Measurements from ENCODE around the gene NKD2.

The NKD2 gene

DNA sequence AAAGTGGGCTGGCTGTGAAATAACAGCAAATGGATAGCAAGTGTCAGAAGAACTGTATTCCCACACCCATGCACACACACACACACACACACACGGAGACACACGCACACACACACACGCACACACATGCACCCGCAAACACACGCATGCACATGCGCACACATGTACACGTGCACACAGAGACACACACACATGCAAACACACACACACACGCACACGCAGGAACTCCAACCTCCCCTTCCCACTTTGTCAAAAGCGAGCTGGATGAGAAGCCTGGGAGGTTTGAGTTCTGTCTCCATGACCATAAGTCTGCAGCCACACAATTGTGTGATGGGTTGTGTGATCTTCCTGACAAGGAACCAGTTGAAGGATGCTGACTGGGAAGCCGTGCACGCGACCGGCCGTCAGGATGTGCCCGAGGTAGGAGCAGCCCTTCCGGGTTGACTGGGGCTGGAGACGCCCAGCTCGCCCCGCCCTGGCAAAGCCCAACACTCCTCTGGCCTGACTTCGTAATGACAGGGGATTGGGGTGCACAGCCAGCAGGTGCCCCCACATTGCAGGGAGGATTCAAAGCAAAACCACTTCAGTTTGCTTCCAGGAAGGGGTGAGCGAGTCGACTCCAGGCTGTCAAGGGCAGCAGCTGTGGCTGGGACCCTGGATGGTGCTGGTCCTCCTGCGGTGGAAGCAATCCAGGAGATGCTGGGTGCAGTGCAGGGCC lies 29.3 kb upstream of the NKD2 start:
- H3K4me2 ChIP-seq (ENCODE audit: low read length), result no peak overlapping the region
- H4K20me1 ChIP-seq (ENCODE audit: control insufficient read depth, insufficient read depth, low read depth, low read length), result no peaks in the 10 kb centered on the region
- H3K9me2 ChIP-seq (replicated peaks; ENCODE audit: control insufficient read depth, low read length), result no peaks in the 10 kb centered on the region
- no peaks in the 10 kb centered on the region for H3K27me3 ChIP-seq (ENCODE audit: control insufficient read depth, low read length)
- H3K27ac ChIP-seq (ENCODE audit: low read depth, low read length), result no peak overlapping the region
- no peaks in the 10 kb centered on the region for H3K79me2 ChIP-seq (ENCODE audit: control insufficient read depth, low read length)
- TF ChIP-seq EZH2phosphoT487 (IDR thresholded peaks at IDR 0.05; ENCODE audit: borderline replicate concordance, low read length), result no peak
- TF ChIP-seq CTCF (IDR thresholded peaks at IDR 0.05; ENCODE audit: low read depth, low read length, poor library complexity, severe bottlenecking), result no peak
- H3K36me3 ChIP-seq (ENCODE audit: control insufficient read depth, low read length), result no peaks in the 10 kb centered on the region
- H3K9me3 ChIP-seq (ENCODE audit: control insufficient read depth, insufficient read depth, low read length), result no peaks in the 10 kb centered on the region
- no peaks in the 10 kb centered on the region for H3K4me1 ChIP-seq (ENCODE audit: control insufficient read depth, low read length)
- no peaks in the 10 kb centered on the region for H3F3A ChIP-seq (ENCODE audit: control insufficient read depth, insufficient read depth)
- H3K4me3 ChIP-seq (ENCODE audit: low read length), result no peak overlapping the region

DNA sequence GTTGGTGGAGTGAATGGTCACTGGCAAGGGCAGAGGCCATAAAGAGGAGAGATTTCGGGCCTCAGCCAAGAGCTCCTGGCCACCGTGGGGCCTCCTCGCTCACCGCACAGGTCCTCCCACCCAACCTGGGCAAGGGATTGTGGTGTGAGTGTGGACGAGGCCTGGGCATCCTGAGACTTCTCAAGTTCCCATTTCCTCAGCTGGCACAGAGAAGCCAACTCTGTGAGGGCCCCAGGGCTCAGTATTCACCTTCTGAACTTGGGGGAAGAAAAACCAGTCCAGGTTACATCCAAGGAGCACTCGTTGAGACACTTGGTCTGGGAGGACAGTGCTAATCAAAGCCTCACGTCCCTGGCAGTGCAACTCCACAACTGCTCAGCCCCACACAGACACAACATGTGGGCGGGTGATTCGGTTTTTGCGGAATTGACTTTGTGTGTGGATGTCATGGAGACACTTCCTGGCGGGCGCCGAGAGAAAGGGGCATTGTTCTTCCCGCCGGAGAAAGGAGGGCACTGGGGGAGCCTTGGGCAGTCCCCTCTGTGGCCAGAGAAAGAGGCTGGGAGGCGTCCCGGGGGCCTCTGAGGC lies 28.5 kb upstream of the NKD2 start:
- Histone ChIP-seq H3K4me2 (ENCODE audit: low read length) (no peak overlapping the region), H3K9me2 (replicated peaks; ENCODE audit: control insufficient read depth, low read length) (no peaks in the 10 kb centered on the region), H3K79me2 (ENCODE audit: control insufficient read depth, low read length) (no peaks in the 10 kb centered on the region), H4K20me1 (ENCODE audit: control insufficient read depth, insufficient read depth, low read depth, low read length) (no peaks in the 10 kb centered on the region), H3K36me3 (ENCODE audit: control insufficient read depth, low read length) (no peaks in the 10 kb centered on the region), H3F3A (ENCODE audit: control insufficient read depth, insufficient read depth) (no peaks in the 10 kb centered on the region), H3K4me1 (ENCODE audit: control insufficient read depth, low read length) (no peaks in the 10 kb centered on the region), H3K27me3 (ENCODE audit: control insufficient read depth, low read length) (no peaks in the 10 kb centered on the region), H3K9me3 (ENCODE audit: control insufficient read depth, insufficient read depth, low read length) (no peaks in the 10 kb centered on the region), H3K4me3 (ENCODE audit: low read length) (no peak overlapping the region), H3K27ac (ENCODE audit: low read depth, low read length) (no peak overlapping the region)
- no peak for TF ChIP-seq EZH2phosphoT487 (IDR thresholded peaks at IDR 0.05; ENCODE audit: borderline replicate concordance, low read length)
- TF ChIP-seq CTCF (IDR thresholded peaks at IDR 0.05; ENCODE audit: low read depth, low read length, poor library complexity, severe bottlenecking), result no peak

- Histone ChIP-seq H3K4me3 (ENCODE audit: low read length) (no peak overlapping the region), H3F3A (ENCODE audit: control insufficient read depth, insufficient read depth) (no peaks in the 10 kb centered on the region), H4K20me1 (ENCODE audit: control insufficient read depth, insufficient read depth, low read depth, low read length) (no peaks in the 10 kb centered on the region), H3K9me3 (ENCODE audit: control insufficient read depth, insufficient read depth, low read length) (no peaks in the 10 kb centered on the region), H3K4me1 (ENCODE audit: control insufficient read depth, low read length) (no peaks in the 10 kb centered on the region), H3K27ac (ENCODE audit: low read depth, low read length) (no peak overlapping the region), H3K27me3 (ENCODE audit: control insufficient read depth, low read length) (no peaks in the 10 kb centered on the region), H3K9me2 (replicated peaks; ENCODE audit: control insufficient read depth, low read length) (no peaks in the 10 kb centered on the region), H3K79me2 (ENCODE audit: control insufficient read depth, low read length) (no peaks in the 10 kb centered on the region), H3K36me3 (ENCODE audit: control insufficient read depth, low read length) (no peaks in the 10 kb centered on the region), H3K4me2 (ENCODE audit: low read length) (no peak overlapping the region)
- TF ChIP-seq EZH2phosphoT487 (IDR thresholded peaks at IDR 0.05; ENCODE audit: borderline replicate concordance, low read length) (no peak), CTCF (IDR thresholded peaks at IDR 0.05; ENCODE audit: low read depth, low read length, poor library complexity, severe bottlenecking) (no peak)
These were observed 27.6 kb upstream of the NKD2 start for GRCh38 chr5:980966-981365.

All from DOHH2 (cell line).